GM18867 (cell line): ENCODE measurements around the gene COPZ1.
"Not testable (repeated sequence)": the region's sequence is repeated elsewhere in the genome, so short reads cannot be mapped to it uniquely, and the experiment has no call there.

ENCODE experiments used
- ATAC-seq: cut with Tn5 transposase; IDR thresholded peaks from one replicate; pipeline ENCODE4 v1.9.1; 2021; ENCODE audit warnings: mild to moderate bottlenecking, moderate library complexity; ENCODE audit not compliant: unreplicated experiment

Gene COPZ1

GRCh38 chr12:54330442-54330841 lies 5.5 kb downstream of the COPZ1 start:
- ATAC-seq = no peak

- ATAC-seq = no peak
Measured at GRCh38 chr12:54331461-54331860, 6.5 kb downstream of the COPZ1 start.

GRCh38 chr12:54333420-54334034 lies 8.6 kb downstream of the COPZ1 start:
- ATAC-seq = no peak

GRCh38 chr12:54337280-54337842 lies 12.4 kb downstream of the COPZ1 start:
- ATAC-seq = no peak

GRCh38 chr12:54337854-54338650 lies 13.1 kb downstream of the COPZ1 start:
- no peak for ATAC-seq

GRCh38 chr12:54338698-54339296 lies 13.9 kb downstream of the COPZ1 start:
- no peak for ATAC-seq

GRCh38 chr12:54340846-54341245 lies 15.9 kb downstream of the COPZ1 start:
- ATAC-seq = no peak

- no peak for ATAC-seq
Measured at GRCh38 chr12:54341378-54342300, 16.7 kb downstream of the COPZ1 start.

GRCh38 chr12:54349036-54349435 lies 24.1 kb downstream of the COPZ1 start:
- ATAC-seq = no peak

- ATAC-seq = no peak
Measured at GRCh38 chr12:54349679-54350078, 24.7 kb downstream of the COPZ1 start.

GRCh38 chr12:54350743-54351142 lies 25.8 kb downstream of the COPZ1 start:
- ATAC-seq = no peak

- ATAC-seq = no peak
Measured at GRCh38 chr12:54351341-54351740, 26.4 kb downstream of the COPZ1 start.

- ATAC-seq = no peak
Measured at GRCh38 chr12:54352022-54352531, 27.1 kb downstream of the COPZ1 start.

GRCh38 chr12:54352891-54353874 lies 28.3 kb downstream of the COPZ1 start:
- no peak for ATAC-seq

GRCh38 chr12:54354271-54354670 lies 29.3 kb downstream of the COPZ1 start:
- ATAC-seq = not testable (repeated sequence)

GRCh38 chr12:54355104-54355815 lies 30.3 kb downstream of the COPZ1 start:
- no peak for ATAC-seq

- ATAC-seq = no peak
Measured at GRCh38 chr12:54356228-54356627, 31.3 kb downstream of the COPZ1 start.

- ATAC-seq = no peak
Measured at GRCh38 chr12:54356951-54357356, 32.0 kb downstream of the COPZ1 start.
